Activated effector memory CD4-positive, alpha-beta T cell treated with anti-CD3 and anti-CD28 coated beads, Interleukin-2, amount 50 U/mL, for 16 hours (primary cell): ENCODE data around the gene METTL25B.

ENCODE experiments used
- DNase-seq: peaks from one replicate; pipeline ENCODE4 v3.0.0-alpha.2; 2020

The METTL25B gene

GRCh38 chr1:156773607-156774006 lies 45.3 kb downstream of the METTL25B start:
- DNase-seq: no peak

- DNase-seq: no peak
Observed at GRCh38 chr1:156775799-156776198, 47.5 kb downstream of the METTL25B start.

DNA sequence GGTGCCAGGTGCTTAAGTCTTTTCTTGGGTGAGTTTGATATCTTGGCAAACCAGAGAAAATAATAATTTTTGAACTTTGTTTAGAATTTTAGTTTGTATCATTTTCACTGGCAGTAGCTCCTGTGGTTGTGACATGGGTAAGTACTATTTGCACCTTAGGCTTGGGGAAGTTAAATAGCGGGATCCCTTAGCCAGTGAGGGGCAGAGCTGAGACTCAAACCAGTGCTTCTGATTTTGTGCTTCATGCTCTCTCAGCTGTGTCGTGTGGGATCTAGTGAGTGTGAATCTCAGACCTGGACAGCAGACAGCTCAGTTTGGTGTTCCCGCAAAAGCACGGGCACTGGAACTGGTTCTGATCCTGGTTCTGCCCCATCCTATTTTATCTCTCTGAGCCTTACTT lies 48.7 kb downstream of the METTL25B start:
- DNase-seq: no peak

DNA sequence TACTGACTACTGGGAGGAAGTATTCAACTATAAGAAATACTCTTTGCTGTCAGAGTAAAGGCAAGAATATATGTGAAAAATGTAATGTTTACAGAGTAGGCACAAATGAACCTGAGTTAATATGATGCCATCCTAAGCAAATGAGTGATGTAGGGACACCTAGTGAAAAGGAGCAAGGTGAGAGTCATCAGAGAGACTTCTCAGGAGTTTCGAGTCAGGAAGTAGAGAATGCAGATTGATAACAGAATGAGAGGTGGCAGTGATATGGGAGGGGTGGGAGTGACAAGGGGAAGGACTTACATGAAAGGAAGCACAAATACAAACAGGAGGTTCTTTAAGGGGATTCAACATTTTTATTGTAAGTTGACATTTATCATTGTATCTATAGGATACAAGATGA lies 49.3 kb downstream of the METTL25B start:
- DNase-seq: no peak

GRCh38 chr1:156781585-156782186 lies 53.4 kb downstream of the METTL25B start:
- no peak for DNase-seq

DNA sequence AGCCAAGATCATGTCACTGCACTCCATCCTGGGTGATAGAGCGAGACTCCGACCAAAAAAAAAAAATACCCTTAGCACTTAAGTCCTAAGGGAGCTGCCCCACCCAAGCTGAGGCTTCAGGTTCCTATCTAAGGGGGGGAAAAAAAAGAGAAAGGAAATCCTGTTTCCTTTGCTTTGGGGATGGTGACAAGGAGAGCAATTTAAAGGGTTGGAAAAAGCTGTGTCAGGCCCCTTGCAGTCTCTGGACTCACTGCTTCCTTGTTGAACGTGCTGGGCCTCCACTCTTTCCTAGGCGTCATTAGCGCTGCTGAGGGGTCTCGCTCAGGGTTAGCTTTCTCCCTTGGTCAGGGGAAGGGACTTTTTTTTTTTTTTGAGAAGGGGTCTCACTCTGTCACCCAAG lies 57.2 kb downstream of the METTL25B start:
- no peak for DNase-seq
